Aorta (tissue), 5 donors: ENCODE data around the gene SELENON. TPM values are rescaled to one million over a fixed set of nuclear protein-coding genes. Genes with fewer than 3 reads are reported as not detected.

Experiments used
- ATAC-seq: fragments of 200-7000 bp; cut with Tn5 transposase; one replicate; pipeline ENCODE4 v1.9.1; 2022; ENCODE audit warnings: moderate library complexity; ENCODE audit not compliant: low FRiP score
- DNase-seq, 2 donors: peaks; one replicate each; pipeline ENCODE4 v3.0.0-alpha.2; 2020
- H3K27ac ChIP-seq, 2 donors: one replicate each; pipeline ENCODE4 v1.5.1; 2013; ENCODE audit warnings: low read length in 2 of 2, mild to moderate bottlenecking in 2 of 2, moderate library complexity in 2 of 2, control low read depth in 1 of 2, inconsistent platforms in 1 of 2, low read depth in 1 of 2
- H3K27me3 ChIP-seq, 2 donors: one replicate each; pipeline ENCODE4 v1.6.1; 2013; ENCODE audit warnings: control low read depth in 1 of 2, low read length in 1 of 2, mild to moderate bottlenecking in 1 of 2, moderate library complexity in 1 of 2; ENCODE audit not compliant: insufficient read depth in 2 of 2, control insufficient read depth in 1 of 2
- H3K36me3 ChIP-seq, 2 donors: one replicate each; pipeline ENCODE4 v1.6.1; 2013; ENCODE audit warnings: control low read depth in 1 of 2, low read length in 1 of 2, mild to moderate bottlenecking in 1 of 2; ENCODE audit not compliant: insufficient read depth in 2 of 2, control insufficient read depth in 1 of 2
- H3K4me1 ChIP-seq, 2 donors: one replicate each; pipeline ENCODE4 v1.6.1; 2013; ENCODE audit warnings: low read length in 2 of 2, control low read depth in 1 of 2, mild to moderate bottlenecking in 1 of 2, moderate library complexity in 1 of 2; ENCODE audit not compliant: insufficient read depth in 2 of 2, control insufficient read depth in 1 of 2
- H3K4me3 ChIP-seq, 2 donors: one replicate each; pipeline ENCODE4 v1.5.1; 2013; ENCODE audit warnings: low read length in 2 of 2, control low read depth in 1 of 2, mild to moderate bottlenecking in 1 of 2
- H3K9me3 ChIP-seq: one replicate; pipeline ENCODE4 v1.6.1; 2013; ENCODE audit warnings: mild to moderate bottlenecking, low read length; ENCODE audit not compliant: control insufficient read depth
- WGBS, 2 donors: extraction: QIAGEN DNeasy Blood & Tissue Kit; methylation state at CpG; one replicate each; pipeline ENCODE4 v1.1.7; 2013; 5-methylcytosine and 5-hydroxymethylcytosine counted together
- intact Hi-C, 2 donors: fragments of 100-400 bp; cut with DNase I; formaldehyde crosslinking; loops; one replicate each; pipeline versions ENCODE4 v1.14.2 to v1.15.0; 2022
- polyA plus RNA-seq, 2 donors: library from polyadenylated mRNA; stranded (reverse); fragments of 200-250 nt; gene quantifications; one replicate each; pipeline ENCODE4 v1.2.3, GENCODE V29; 2013
- total RNA-seq, 2 donors: library from RNA; stranded (reverse); fragmentation: NEBNext Ultra II Directional; extraction: Animal tissue kit (Norgen Biotek cat#: 25700); gene quantifications; one replicate each; pipeline ENCODE4 v1.2.1, GENCODE V29; 2021
- donor health status: healthy with polysubstance abuse.
- donor health status: Bipolar disorder and iron deficiency.
- donor health status: DM: no; HTN: no; CAD: no.
- donor health status: DM: no; HTN: no; CAD: no.
- donor health status: DM: yes; HTN: yes; CAD: no.

SELENON gene
- total and polyA plus RNA-seq, 4 donors, result 13.1 to 79.4 (median 52.4) TPM

DNA sequence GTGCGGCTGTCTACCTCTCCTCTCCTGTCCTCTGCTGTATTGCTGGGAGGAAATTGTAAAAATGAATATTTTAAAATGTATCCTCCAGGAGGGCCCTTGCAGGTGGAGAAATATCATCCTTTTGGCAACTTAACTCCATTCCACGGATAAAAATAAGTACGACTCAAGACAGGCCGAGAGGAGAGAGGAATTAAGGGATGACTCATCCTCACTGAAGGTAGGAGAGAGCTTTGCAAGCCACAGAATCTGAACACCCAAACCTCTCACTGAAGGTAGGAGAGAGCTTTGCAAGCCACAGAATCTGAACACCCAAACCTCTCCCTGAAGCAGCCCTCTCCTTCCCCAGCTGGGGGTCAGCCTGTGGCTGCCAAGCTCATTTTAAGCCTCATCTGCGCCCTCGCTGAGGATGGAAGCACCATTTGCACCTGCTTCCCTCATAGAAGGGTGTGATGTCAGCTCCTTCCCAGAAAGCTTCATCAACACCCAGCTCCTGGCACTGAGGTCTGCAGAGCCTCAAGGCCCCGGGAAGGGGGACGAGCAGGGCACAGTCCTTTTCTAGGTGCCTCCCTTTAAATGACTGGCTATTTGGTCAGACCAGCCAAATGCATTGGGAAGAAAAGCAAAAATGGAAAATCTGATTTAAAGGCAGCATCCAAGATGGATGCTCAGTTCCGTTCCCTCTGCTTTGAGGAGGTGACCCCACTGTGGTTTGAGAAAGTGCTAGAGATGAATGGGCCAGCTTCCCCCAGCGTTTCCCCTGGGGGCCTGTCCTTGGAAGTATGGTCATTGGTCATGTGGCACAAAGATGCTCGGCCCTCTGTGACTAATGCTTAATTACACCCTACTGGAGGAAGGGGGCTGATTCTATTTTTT is 12.9 kb upstream of the SELENON start:
- Histone ChIP-seq H3K4me1 (no peaks in the 10 kb centered on the region), H3K27me3 (no peaks in the 10 kb centered on the region), H3K9me3 (no peaks in the 10 kb centered on the region), H3K36me3 (no peaks in the 10 kb centered on the region), H3K27ac (no peak overlapping the region), H3K4me3 (no peak overlapping the region)
- WGBS, 2 donors, result 54 to 56% methylated on average over 11 of the region's 11 CpGs
- ATAC-seq (no peak), DNase-seq (no peak)
- intact Hi-C loops, result loop anchor here in 1 of 2 donors (10.0 kb wide), 1 partner anchor 82 kb away; no protein-coding TSS in a partner anchor

GRCh38 chr1:25787760-25788166 is 12.2 kb upstream of the SELENON start:
- WGBS, 2 donors, result 83% methylated on average over 5 of the region's 5 CpGs
- intact Hi-C loops, result loop anchor here in 1 of 2 donors (10.0 kb wide), 1 partner anchor 83 kb away; no protein-coding TSS in a partner anchor
- no peaks in the 10 kb centered on the region for H3K4me1 ChIP-seq

DNA sequence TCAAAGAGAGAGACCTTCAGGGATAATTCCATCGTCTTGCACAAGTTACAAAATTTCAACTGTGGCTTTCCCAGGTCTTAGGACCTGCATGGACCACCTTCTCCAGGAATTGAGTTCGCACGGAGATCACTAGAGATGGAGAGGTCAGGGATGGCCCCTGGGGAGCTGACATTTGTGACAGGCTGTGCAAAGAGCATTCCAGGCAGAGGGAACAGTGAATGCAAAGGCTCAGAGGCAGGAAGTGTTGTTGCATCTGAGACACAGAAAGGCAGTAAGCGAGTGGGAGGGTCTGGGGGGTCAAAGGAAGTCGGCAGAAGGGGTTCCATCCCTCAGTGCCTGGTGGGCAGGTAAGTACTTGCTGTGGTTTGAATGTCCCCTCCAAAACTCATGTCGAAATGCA is 9.5 kb upstream of the SELENON start:
- DNase-seq (no peak), ATAC-seq (no peak)
- Histone ChIP-seq H3K4me1 (no peaks in the 10 kb centered on the region), H3K9me3 (no peaks in the 10 kb centered on the region), H3K27me3 (no peaks in the 10 kb centered on the region), H3K4me3 (no peak overlapping the region), H3K36me3 (no peaks in the 10 kb centered on the region), H3K27ac (no peak overlapping the region)
- intact Hi-C loops, result loop anchor here in 1 of 2 donors (5.0 kb wide), 1 partner anchor 43 kb away; no protein-coding TSS in a partner anchor
- WGBS, 2 donors, result 88 to 92% methylated on average over 6 of the region's 6 CpGs

More at GRCh38 chr1:25787760-25788166, 12.2 kb upstream of the SELENON start:
- Histone ChIP-seq H3K27ac (no peak overlapping the region), H3K36me3 (no peaks in the 10 kb centered on the region), H3K4me3 (no peak overlapping the region), H3K27me3 (no peaks in the 10 kb centered on the region), H3K9me3 (no peaks in the 10 kb centered on the region)
- ATAC-seq (no peak), DNase-seq (no peak)

DNA sequence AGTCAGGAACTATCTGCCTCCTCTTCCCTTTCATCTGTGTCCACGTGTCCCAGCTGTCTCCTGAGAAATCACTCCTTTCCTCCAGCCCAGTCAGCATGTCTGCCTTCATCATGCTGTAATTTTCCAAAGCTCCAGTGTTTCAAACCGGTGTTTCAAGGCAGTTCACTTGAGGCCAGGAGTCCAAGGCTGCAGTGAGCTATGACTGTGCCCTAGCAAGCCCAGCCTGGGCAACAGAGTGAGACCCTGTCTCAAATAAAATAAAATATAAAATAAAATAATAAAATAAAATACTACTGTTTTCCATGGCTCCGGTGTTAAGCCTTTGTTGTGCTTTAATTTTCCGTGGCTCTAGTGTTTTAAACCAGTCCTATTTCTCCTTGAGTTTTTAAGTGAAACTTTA is 7.9 kb upstream of the SELENON start:
- WGBS, 2 donors, result 61 to 66% methylated on average over 4 of the region's 4 CpGs
- DNase-seq (no peak), ATAC-seq (no peak)

GRCh38 chr1:25793585-25794170 is 6.3 kb upstream of the SELENON start:
- 75 to 86% methylated on average over 7 of the region's 7 CpGs for WGBS, 2 donors
- DNase-seq, result no peak
- H3K36me3 ChIP-seq, result no peaks in the 10 kb centered on the region
- no peaks in the 10 kb centered on the region for H3K9me3 ChIP-seq
- intact Hi-C loops, result loop anchor here in 1 of 2 donors (5.0 kb wide), 1 partner anchor 46 kb away; no protein-coding TSS in a partner anchor
- no peak overlapping the region for H3K27ac ChIP-seq
- H3K4me1 ChIP-seq, result no peaks in the 10 kb centered on the region
- H3K4me3 ChIP-seq, result no peak overlapping the region
- no peak for ATAC-seq
- H3K27me3 ChIP-seq, result no peaks in the 10 kb centered on the region

More for the DNA sequence above, 7.9 kb upstream of the SELENON start:
- Histone ChIP-seq H3K4me3 (no peak overlapping the region), H3K27ac (no peak overlapping the region), H3K4me1 (no peaks in the 10 kb centered on the region), H3K9me3 (no peaks in the 10 kb centered on the region), H3K27me3 (no peaks in the 10 kb centered on the region), H3K36me3 (no peaks in the 10 kb centered on the region)
- intact Hi-C loops, result loop anchor here in 1 of 2 donors (5.0 kb wide), 1 partner anchor 45 kb away; no protein-coding TSS in a partner anchor

GRCh38 chr1:25794325-25794724 is 5.7 kb upstream of the SELENON start:
- no peaks in the 10 kb centered on the region for H3K4me1 ChIP-seq
- H3K9me3 ChIP-seq, result no peaks in the 10 kb centered on the region
- intact Hi-C loops, result loop anchor here in 1 of 2 donors (5.0 kb wide), 1 partner anchor 47 kb away; no protein-coding TSS in a partner anchor
- no peak for DNase-seq
- no peak overlapping the region for H3K27ac ChIP-seq
- WGBS, 2 donors, result 68 to 76% methylated on average over 8 of the region's 8 CpGs
- no peak overlapping the region for H3K4me3 ChIP-seq
- H3K27me3 ChIP-seq, result no peaks in the 10 kb centered on the region
- no peak for ATAC-seq
- no peaks in the 10 kb centered on the region for H3K36me3 ChIP-seq

DNA sequence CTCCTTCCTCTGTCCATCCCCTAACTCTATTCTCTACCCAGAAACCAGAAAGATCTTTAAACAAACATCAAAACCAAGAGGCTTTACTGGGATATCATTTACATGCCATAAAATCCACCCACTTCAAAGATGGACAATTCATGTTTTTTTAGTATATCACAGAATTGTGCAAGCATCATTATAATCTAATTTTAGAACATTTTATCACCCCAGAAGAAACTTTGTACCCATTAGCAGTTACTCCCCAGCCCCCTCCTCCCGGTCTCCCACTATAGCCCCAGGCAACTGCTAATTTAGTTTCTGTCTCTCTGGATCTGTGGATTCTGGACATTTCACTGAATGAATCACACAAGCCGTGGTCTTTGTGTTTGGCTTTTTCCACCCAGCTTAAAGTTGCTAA is 4.8 kb upstream of the SELENON start:
- Histone ChIP-seq H3K27ac (no peak overlapping the region), H3K9me3 (no peaks in the 10 kb centered on the region), H3K27me3 (no peaks in the 10 kb centered on the region), H3K4me1 (no peaks in the 10 kb centered on the region), H3K36me3 (no peaks in the 10 kb centered on the region), H3K4me3 (no peak overlapping the region)
- DNase-seq (no peak), ATAC-seq (no peak)
- 79 to 81% methylated on average over 2 of the region's 2 CpGs for WGBS, 2 donors
- intact Hi-C loops, result loop anchor here (5.0 kb wide), 3 partner anchors 108 to 248 kb away; partner anchors contain the start of gene MAN1C1 (in 1 of the 2)

- no peak overlapping the region for H3K27ac ChIP-seq
- intact Hi-C loops, result loop anchor here (2.0 to 5.0 kb wide), 5 partner anchors 109 to 249 kb away; partner anchors contain the start of gene MAN1C1 (in 2 of the 2)
- H3K4me3 ChIP-seq, result no peak overlapping the region
- no peaks in the 10 kb centered on the region for H3K27me3 ChIP-seq
- no peaks in the 10 kb centered on the region for H3K9me3 ChIP-seq
- DNase-seq, result no peak
- WGBS, 2 donors, result 69% methylated on average over 22 of the region's 22 CpGs
- H3K4me1 ChIP-seq, result no peaks in the 10 kb centered on the region
- H3K36me3 ChIP-seq, result no peaks in the 10 kb centered on the region
- ATAC-seq, result no peak
Measured at GRCh38 chr1:25795946-25796810, 3.8 kb upstream of the SELENON start.
